CD8-positive, alpha-beta memory T cell (primary cell): Measurements from ENCODE around the gene AGK. TPM values are rescaled to one million over a fixed set of nuclear protein-coding genes. Genes with fewer than 3 reads are reported as not detected.

Experiments used
- CTCF ChIA-PET: fragments of 350-600 bp; sonication (Branson Sonifier 250); formaldehyde crosslinking; loops from one replicate; lab custom pipeline; 2021; ENCODE audit warnings: antibody characterized with exemption; lab: Charles Lee
- POLR2A ChIA-PET: fragments of 350-600 bp; sonication (Branson Sonifier 250); formaldehyde crosslinking; loops from one replicate; lab custom pipeline; 2021; ENCODE audit warnings: antibody characterized with exemption; lab: Charles Lee
- DNase-seq, 5 donors: peaks; one replicate each; pipeline versions ENCODE4 v3.0.0 to v3.0.0-alpha.2; 2020 to 2022; ENCODE audit warnings: mixed read lengths in 1 of 5
- H3K27ac ChIP-seq: one replicate; pipeline ENCODE4 v1.7.0; 2013; ENCODE audit warnings: low read depth, mild to moderate bottlenecking, low read length, moderate library complexity
- H3K27me3 ChIP-seq: 2 replicates; pipeline ENCODE4 v1.7.0; 2013; ENCODE audit warnings: low read length, mild to moderate bottlenecking; ENCODE audit not compliant: insufficient read depth, poor library complexity, severe bottlenecking
- H3K36me3 ChIP-seq: 2 replicates; pipeline ENCODE4 v1.7.0; 2013; ENCODE audit warnings: mild to moderate bottlenecking, low read length, moderate library complexity; ENCODE audit not compliant: insufficient read depth
- H3K4me1 ChIP-seq: 2 replicates; pipeline ENCODE4 v1.7.0; 2013; ENCODE audit warnings: mild to moderate bottlenecking, low read length, moderate library complexity; ENCODE audit not compliant: insufficient read depth
- H3K4me3 ChIP-seq: 2 replicates; pipeline ENCODE4 v1.7.0; 2013; ENCODE audit warnings: mild to moderate bottlenecking, low read length
- H3K9me3 ChIP-seq: 2 replicates; pipeline ENCODE4 v1.7.0; 2013; ENCODE audit warnings: mild to moderate bottlenecking, low read length
- H3K27ac Mint-ChIP-seq, 8 donors: one replicate each; pipeline ENCODE4 v1.8.0; 2020 to 2021; ENCODE audit warnings: mixed read lengths in 8 of 8, mild to moderate bottlenecking in 6 of 8, inconsistent platforms in 3 of 8, moderate library complexity in 3 of 8
- H3K27me3 Mint-ChIP-seq, 2 donors: one replicate each; pipeline ENCODE4 v1.8.0; 2020 to 2021; ENCODE audit warnings: mixed read lengths in 2 of 2, mild to moderate bottlenecking in 1 of 2, moderate library complexity in 1 of 2
- H3K36me3 Mint-ChIP-seq, 3 donors: one replicate each; pipeline ENCODE4 v1.8.0; 2020 to 2021; ENCODE audit warnings: mixed read lengths in 3 of 3, inconsistent platforms in 1 of 3, mild to moderate bottlenecking in 1 of 3
- H3K4me1 Mint-ChIP-seq, 3 donors: one replicate each; pipeline ENCODE4 v1.8.0; 2020 to 2021; ENCODE audit warnings: mixed read lengths in 3 of 3, inconsistent platforms in 1 of 3, mild to moderate bottlenecking in 1 of 3
- H3K4me3 Mint-ChIP-seq, 7 donors: one replicate each; pipeline ENCODE4 v1.8.0; 2020 to 2021; ENCODE audit warnings: mixed read lengths in 7 of 7, mild to moderate bottlenecking in 6 of 7, moderate library complexity in 4 of 7, inconsistent platforms in 2 of 7
- H3K9me3 Mint-ChIP-seq, 5 donors: one replicate each; pipeline ENCODE4 v1.8.0; 2020 to 2022; ENCODE audit warnings: mixed read lengths in 5 of 5, mild to moderate bottlenecking in 3 of 5, moderate library complexity in 2 of 5, inconsistent platforms in 1 of 5
- polyA plus RNA-seq: library from polyadenylated mRNA; unstranded; fragments of 300-500 nt; fragmentation: Illumina TruSeq; gene quantifications from one replicate; pipeline ENCODE4 v1.2.3, GENCODE V29; 2021
- total RNA-seq, 2 experiments: library from RNA; stranded (reverse); gene quantifications; one replicate each; pipeline ENCODE4 v1.2.3, GENCODE V29; 2021

AGK gene
- total and polyA plus RNA-seq, 3 experiments from 2014 or later: 42.8 to 94.3 (median 88.5) TPM

- Histone ChIP-seq H3K36me3 (no peaks in the 10 kb centered on the region), H3K27me3 (peaks cover 6% of the 10 kb centered on the region), H3K4me1 (no peaks in the 10 kb centered on the region), H3K27ac (no peak overlapping the region), H3K9me3 (no peaks in the 10 kb centered on the region), H3K4me3 (no peak overlapping the region)
- POLR2A ChIA-PET: no interaction called here
- Mint-ChIP-seq H3K27ac (no peak overlapping the region), H3K36me3 (peaks cover 0 to 1% (median 0%) of the 10 kb centered on the region in 3 donors), H3K4me1 (peaks cover 0 to 5% (median 2%) of the 10 kb centered on the region in 3 donors), H3K4me3 (no peak overlapping the region), H3K9me3 (no peaks in the 10 kb centered on the region), H3K27me3 (peaks cover 4 to 40% of the 10 kb centered on the region in 2 donors)
- CTCF ChIA-PET: no interaction called here
- DNase-seq: no peak
Observed at GRCh38 chr7:141537906-141538305, 13.3 kb upstream of the AGK start.

GRCh38 chr7:141541375-141541774 is 9.8 kb upstream of the AGK start:
- Mint-ChIP-seq H3K27me3 (peaks cover 2 to 16% of the 10 kb centered on the region in 2 donors), H3K4me1 (no peaks in the 10 kb centered on the region), H3K9me3 (peaks cover 0 to 2% (median 0%) of the 10 kb centered on the region in 5 donors), H3K4me3 (no peak overlapping the region), H3K27ac (no peak overlapping the region), H3K36me3 (peaks cover 0 to 1% (median 0%) of the 10 kb centered on the region in 3 donors)
- Histone ChIP-seq H3K4me3 (no peak overlapping the region), H3K36me3 (no peaks in the 10 kb centered on the region), H3K4me1 (no peaks in the 10 kb centered on the region), H3K27me3 (no peaks in the 10 kb centered on the region), H3K9me3 (no peaks in the 10 kb centered on the region), H3K27ac (no peak overlapping the region)
- POLR2A ChIA-PET: no interaction called here
- CTCF ChIA-PET: interaction anchor here (2.3 kb wide), 1 partner anchor 7 kb away, joined by 9 read pairs; no protein-coding TSS in a partner anchor
- no peak for DNase-seq

- CTCF ChIA-PET: interaction anchor here (1.3 kb wide), 1 partner anchor 11 kb away, joined by 6 read pairs; no protein-coding TSS in a partner anchor
- Histone ChIP-seq H3K27ac (no peak overlapping the region), H3K9me3 (no peaks in the 10 kb centered on the region), H3K36me3 (no peaks in the 10 kb centered on the region), H3K27me3 (no peaks in the 10 kb centered on the region), H3K4me3 (no peak overlapping the region), H3K4me1 (no peaks in the 10 kb centered on the region)
- Mint-ChIP-seq H3K4me3 (no peak overlapping the region), H3K27me3 (peaks cover 0 to 8% of the 10 kb centered on the region in 2 donors), H3K36me3 (peaks cover 0 to 1% (median 0%) of the 10 kb centered on the region in 3 donors), H3K27ac (no peak overlapping the region), H3K9me3 (peaks cover 0 to 2% (median 0%) of the 10 kb centered on the region in 5 donors), H3K4me1 (no peaks in the 10 kb centered on the region)
- DNase-seq: no peak
- POLR2A ChIA-PET: no interaction called here
Observed at GRCh38 chr7:141544831-141545230, 6.4 kb upstream of the AGK start.

- Histone ChIP-seq H3K36me3 (no peaks in the 10 kb centered on the region), H3K27ac (no peak overlapping the region), H3K9me3 (no peaks in the 10 kb centered on the region), H3K4me3 (no peak overlapping the region), H3K4me1 (peaks cover 16% of the 10 kb centered on the region), H3K27me3 (no peaks in the 10 kb centered on the region)
- peak overlapping the region in 1 of 8 donors; percentile 15 for H3K27ac Mint-ChIP-seq
- H3K36me3 Mint-ChIP-seq: peaks cover 0 to 11% (median 1%) of the 10 kb centered on the region in 3 donors
- POLR2A ChIA-PET: interaction anchor here (0.6 kb wide), 1 partner anchor 9 kb away, joined by 3 read pairs; no protein-coding TSS in a partner anchor
- no peaks in the 10 kb centered on the region for H3K27me3 Mint-ChIP-seq
- no peak for DNase-seq
- H3K4me1 Mint-ChIP-seq: peaks cover 27 to 37% (median 34%) of the 10 kb centered on the region in 3 donors
- H3K9me3 Mint-ChIP-seq: no peaks in the 10 kb centered on the region
- H3K4me3 Mint-ChIP-seq: peak overlapping the region in 6 of 7 donors; percentile 41 to 98 (median 91)
- CTCF ChIA-PET: interaction anchor here (3.4 kb wide), 1 partner anchor 15 kb away, joined by 10 read pairs; no protein-coding TSS in a partner anchor
Observed at GRCh38 chr7:141549582-141549981, 1.6 kb upstream of the AGK start.

GRCh38 chr7:141550386-141551093 is 670 bp upstream of the AGK start:
- Mint-ChIP-seq H3K9me3 (no peaks in the 10 kb centered on the region), H3K4me1 (peaks cover 29 to 44% (median 37%) of the 10 kb centered on the region in 3 donors), H3K27me3 (no peaks in the 10 kb centered on the region), H3K36me3 (peaks cover 0 to 14% (median 3%) of the 10 kb centered on the region in 3 donors), H3K27ac (peak overlapping the region; percentile 84 to 95 (median 90)), H3K4me3 (peak overlapping the region; percentile 86 to 98 (median 91))
- no peaks in the 10 kb centered on the region for H3K27me3 ChIP-seq
- POLR2A ChIA-PET: interaction anchor here (1.0 to 2.7 kb wide), 2 partner anchors 188 to 536 kb away, joined by 5 to 9 read pairs; partner anchors contain the start of genes MRPS33 and SSBP1
- no peaks in the 10 kb centered on the region for H3K36me3 ChIP-seq
- no peak for DNase-seq
- no peaks in the 10 kb centered on the region for H3K9me3 ChIP-seq
- peak overlapping the region; percentile 86 for H3K4me3 ChIP-seq
- CTCF ChIA-PET: interaction anchor here (2.5 to 3.4 kb wide), 2 partner anchors 16 to 188 kb away, joined by 10 to 11 read pairs; partner anchors contain the start of gene SSBP1
- H3K4me1 ChIP-seq: peaks cover 16% of the 10 kb centered on the region
- peak overlapping the region; percentile 61 for H3K27ac ChIP-seq

GRCh38 chr7:141551782-141552181 is 572 bp downstream of the AGK start:
- Mint-ChIP-seq H3K9me3 (no peaks in the 10 kb centered on the region), H3K27ac (peak overlapping the region; percentile 57 to 94 (median 88)), H3K27me3 (no peaks in the 10 kb centered on the region), H3K4me3 (peak overlapping the region; percentile 86 to 98 (median 91)), H3K4me1 (peaks cover 33 to 48% (median 40%) of the 10 kb centered on the region in 3 donors), H3K36me3 (peaks cover 5 to 24% (median 8%) of the 10 kb centered on the region in 3 donors)
- Histone ChIP-seq H3K4me1 (peaks cover 16% of the 10 kb centered on the region), H3K27ac (peak overlapping the region; percentile 61), H3K36me3 (no peaks in the 10 kb centered on the region), H3K27me3 (no peaks in the 10 kb centered on the region), H3K4me3 (peak overlapping the region; percentile 86), H3K9me3 (no peaks in the 10 kb centered on the region)
- CTCF ChIA-PET: interaction anchor here (0.8 to 2.5 kb wide), 2 partner anchors 102 to 186 kb away, joined by 3 to 11 read pairs; partner anchors contain the start of gene SSBP1
- POLR2A ChIA-PET: interaction anchor here (2.7 kb wide), 1 partner anchor 187 kb away, joined by 9 read pairs; the partner anchor contains the start of gene SSBP1
- DNase-seq: no peak

- no peak overlapping the region for H3K4me3 ChIP-seq
- CTCF ChIA-PET: no interaction called here
- H3K27ac ChIP-seq: no peak overlapping the region
Observed at GRCh38 chr7:141557360-141557759, 6.2 kb downstream of the AGK start.

More at GRCh38 chr7:141557360-141557759, 6.2 kb downstream of the AGK start:
- Mint-ChIP-seq H3K9me3 (peaks cover 0 to 10% (median 0%) of the 10 kb centered on the region in 5 donors), H3K4me1 (peaks cover 64 to 82% (median 72%) of the 10 kb centered on the region in 3 donors), H3K27me3 (no peaks in the 10 kb centered on the region), H3K4me3 (peak overlapping the region in 5 of 7 donors; percentile 33 to 76 (median 36)), H3K36me3 (peaks cover 15 to 54% (median 24%) of the 10 kb centered on the region in 3 donors), H3K27ac (peak overlapping the region; percentile 44 to 94 (median 92))
- POLR2A ChIA-PET: no interaction called here
- Histone ChIP-seq H3K27me3 (no peaks in the 10 kb centered on the region), H3K36me3 (no peaks in the 10 kb centered on the region), H3K4me1 (peaks cover 8% of the 10 kb centered on the region), H3K9me3 (no peaks in the 10 kb centered on the region)
- DNase-seq: no peak
